HCT116 (cell line): ENCODE data around the gene NOX3. TPM values are rescaled to one million over a fixed set of nuclear protein-coding genes. Genes with fewer than 3 reads are reported as not detected.
"Not testable (repeated sequence)": the region's sequence is repeated elsewhere in the genome, so short reads cannot be mapped to it uniquely, and the experiment has no call there.

Experiments
- ATAC-seq: fragments of 200-7000 bp; cut with Tn5 transposase; 2 replicates; pipeline ENCODE4 v1.9.1; 2020; ENCODE audit warnings: mild to moderate bottlenecking, moderate library complexity
- BruUV-seq: library from RNA; stranded (reverse); fragments of 400-500 nt; replicated peaks from 2 replicates; lab custom pipeline; 2021; lab: Mats Ljungman, UMichigan
- CTCF ChIA-PET: fragments of 300-600 bp; sonication (Branson Sonifier 250); formaldehyde crosslinking; loops from one replicate; lab custom pipeline; 2021; ENCODE audit warnings: antibody characterized with exemption; lab: Charles Lee
- POLR2A ChIA-PET: fragments of 300-600, 350-600 bp; sonication (Branson Sonifier 250); formaldehyde crosslinking; loops from one replicate; lab custom pipeline; 2021; ENCODE audit warnings: antibody characterized with exemption; lab: Charles Lee
- RAD21 ChIA-PET, 2 experiments: fragments of 300-600 bp; sonication (Branson Sonifier 250); formaldehyde crosslinking; loops; one replicate each; lab custom pipeline; 2023; ENCODE audit warnings: low total read pairs in 2 of 2; ENCODE audit not compliant: uncharacterized antibody in 2 of 2, unreplicated experiment in 2 of 2, low non-redundant PET in 1 of 2; lab: Charles Lee
- DNase-seq: peaks from one replicate; pipeline ENCODE4 v3.0.0-alpha.2; 2010; ENCODE audit warnings: low read depth, low spot score
- H2AFZ ChIP-seq: fragments of 200-600 bp; shearing (Covaris generic), sonication (generic); 2 replicates; pipeline ENCODE4 v1.6.1; 2017; ENCODE audit warnings: low read depth, mixed run types, mixed read lengths, antibody characterized with exemption, low read length; ENCODE audit not compliant: poor library complexity, severe bottlenecking
- H3K27ac ChIP-seq: 2 replicates; pipeline ENCODE4 v1.5.1; 2012; ENCODE audit warnings: low read depth, low read length
- H3K27me3 ChIP-seq: fragments of 200-600 bp; sonication (generic); 2 replicates; pipeline ENCODE4 v1.6.1; 2016; ENCODE audit warnings: mixed run types, low read length, mixed read lengths; ENCODE audit not compliant: insufficient read depth
- H3K36me3 ChIP-seq, 2 experiments: fragments of 200-500 bp in 1 of 2; fragments of 200-600 bp in 1 of 2; sonication (Bioruptor generic) in 1 of 2; sonication (generic) in 1 of 2; 2 replicates each; pipeline versions ENCODE4 v1.5.1 to v1.6.1; 2014 to 2016; ENCODE audit warnings: low read length in 2 of 2, inconsistent platforms in 1 of 2, mixed read lengths in 1 of 2, mixed run types in 1 of 2; ENCODE audit not compliant: insufficient read depth in 2 of 2, control insufficient read depth in 1 of 2
- H3K4me1 ChIP-seq, 2 experiments: fragments of 200-600 bp in 1 of 2; sonication (generic) in 1 of 2; 2 replicates each; pipeline versions ENCODE4 v1.5.1 to v1.6.1; 2012 to 2017; ENCODE audit warnings: low read length in 2 of 2, inconsistent platforms in 1 of 2, mild to moderate bottlenecking in 1 of 2, mixed read lengths in 1 of 2, mixed run types in 1 of 2, moderate library complexity in 1 of 2; ENCODE audit not compliant: insufficient read depth in 2 of 2, control insufficient read depth in 1 of 2
- H3K4me2 ChIP-seq: fragments of 200-600 bp; sonication (generic); 2 replicates; pipeline ENCODE4 v1.6.1; 2017; ENCODE audit warnings: mixed run types, low read length, mixed read lengths
- H3K4me3 ChIP-seq, 2 experiments: fragments of 200-600 bp in 1 of 2; sonication (generic) in 1 of 2; replicated peaks in 1 of 2; 2 replicates each; pipeline ENCODE4 v1.5.1; 2011 to 2016; ENCODE audit warnings: low read length in 2 of 2, control low read depth in 1 of 2, low read depth in 1 of 2, mild to moderate bottlenecking in 1 of 2, mixed read lengths in 1 of 2, mixed run types in 1 of 2
- H3K79me2 ChIP-seq: fragments of 200-600 bp; sonication (generic); 2 replicates; pipeline ENCODE4 v1.6.1; 2017; ENCODE audit warnings: mild to moderate bottlenecking, mixed run types, low read length, moderate library complexity, mixed read lengths; ENCODE audit not compliant: insufficient read depth
- H3K9ac ChIP-seq: fragments of 200-600 bp; sonication (generic); 2 replicates; pipeline ENCODE4 v1.6.1; 2016; ENCODE audit warnings: low read length, mixed read lengths
- H3K9me2 ChIP-seq: fragments of 200-600 bp; sonication (generic), shearing (Covaris generic); 2 replicates; pipeline ENCODE4 v1.6.1; 2017; ENCODE audit warnings: mixed run types, mild to moderate bottlenecking, moderate library complexity; ENCODE audit not compliant: insufficient read depth
- H3K9me3 ChIP-seq, 2 experiments: fragments of 200-500 bp in 1 of 2; fragments of 200-600 bp in 1 of 2; sonication (Bioruptor generic) in 1 of 2; sonication (generic) in 1 of 2; 2 replicates each; pipeline ENCODE4 v1.6.1; 2014 to 2017; ENCODE audit warnings: low read length in 2 of 2, mixed read lengths in 2 of 2, inconsistent platforms in 1 of 2, low read depth in 1 of 2, mild to moderate bottlenecking in 1 of 2, mixed run types in 1 of 2, moderate library complexity in 1 of 2; ENCODE audit not compliant: control insufficient read depth in 1 of 2, insufficient read depth in 1 of 2
- H4K20me1 ChIP-seq: fragments of 200-600 bp; sonication (generic), shearing (Covaris generic); 2 replicates; pipeline ENCODE4 v1.6.1; 2017; ENCODE audit warnings: mixed run types, mild to moderate bottlenecking, moderate library complexity; ENCODE audit not compliant: insufficient read depth
- CEBPB ChIP-seq: IDR thresholded peaks from 2 replicates; pipeline ENCODE4 v1.6.1; 2012; ENCODE audit warnings: low read depth
- ZBTB33 ChIP-seq: IDR thresholded peaks from 2 replicates; pipeline ENCODE4 v1.6.1; 2011; ENCODE audit warnings: mild to moderate bottlenecking, low read length, moderate library complexity; ENCODE audit not compliant: insufficient replicate concordance; ENCODE audit errors: extremely low read depth
- ZFX ChIP-seq: fragments of 450-650 bp; IDR thresholded peaks from 2 replicates; pipeline ENCODE4 v1.6.1; 2017
- ZNF274 ChIP-seq: fragments of 200-500 bp; sonication (Bioruptor generic); IDR thresholded peaks from 2 replicates; pipeline ENCODE4 v1.6.1; 2014; ENCODE audit warnings: mild to moderate bottlenecking, low read depth, low read length, inconsistent platforms
- intact Hi-C: fragments of 100-400 bp; cut with micrococcal nuclease; formaldehyde crosslinking; loops from 2 replicates; pipeline ENCODE4 v1.10.0; 2022
- total RNA-seq: library from RNA; stranded (reverse); gene quantifications from one replicate; pipeline ENCODE4 v1.2.1, GENCODE V29; 2021; ENCODE audit not compliant: unreplicated experiment

NOX3 gene
- total RNA-seq, 1 experiment from 2014 or later, result not detected

- no peak for TF ChIP-seq CEBPB
- no peak for TF ChIP-seq ZNF274
These were observed 18.1 kb upstream of the NOX3 start (continued) for GRCh38 chr6:155473741-155474140.

- ATAC-seq (no peak), DNase-seq (no peak)
- intact Hi-C loops, result no loop called here
- Histone ChIP-seq H2AFZ (no peak overlapping the region), H3K79me2 (no peaks in the 10 kb centered on the region), H3K9me2 (no peaks in the 10 kb centered on the region), H3K4me1 (no peaks in the 10 kb centered on the region), H3K9ac (no peak overlapping the region), H3K4me3 (no peak overlapping the region), H4K20me1 (no peaks in the 10 kb centered on the region; the same call in 1 of the 2 replicates), H3K27me3 (no peaks in the 10 kb centered on the region), H3K9me3 (no peaks in the 10 kb centered on the region), H3K27ac (no peak overlapping the region), H3K4me2 (no peak overlapping the region), H3K36me3 (no peaks in the 10 kb centered on the region)
- no TSS peak for BruUV-seq
- TF ChIP-seq ZBTB33 (no peak), ZFX (no peak)
- ChIA-PET POLR2A (no interaction called here), RAD21 (no interaction called here), CTCF (no interaction called here)
These were observed 17.2 kb upstream of the NOX3 start for GRCh38 chr6:155472886-155473285.

GRCh38 chr6:155470979-155471616 lies 15.5 kb upstream of the NOX3 start:
- H3K79me2 ChIP-seq, H3K9ac ChIP-seq, H3K4me2 ChIP-seq, CTCF ChIA-PET, H3K27ac ChIP-seq, H3K4me1 ChIP-seq, H4K20me1 ChIP-seq, H3K9me3 ChIP-seq, intact Hi-C loops, H3K27me3 ChIP-seq, DNase-seq, H2AFZ ChIP-seq, H3K4me3 ChIP-seq, ATAC-seq, RAD21 ChIA-PET, POLR2A ChIA-PET, H3K36me3 ChIP-seq, BruUV-seq, H3K9me2 ChIP-seq: not testable (repeated sequence)

- H3K79me2 ChIP-seq, H3K4me1 ChIP-seq, H2AFZ ChIP-seq, BruUV-seq, H3K9me3 ChIP-seq, H3K4me3 ChIP-seq, intact Hi-C loops, H3K9ac ChIP-seq, H3K4me2 ChIP-seq, H3K27me3 ChIP-seq, DNase-seq, POLR2A ChIA-PET, CTCF ChIA-PET, RAD21 ChIA-PET, H3K9me2 ChIP-seq, H3K36me3 ChIP-seq, ATAC-seq, H4K20me1 ChIP-seq, H3K27ac ChIP-seq: not testable (repeated sequence)
These were observed 12.9 kb upstream of the NOX3 start for GRCh38 chr6:155468543-155468942.
